ENCODE data around the gene ATP1A3. TPM values are rescaled to one million over a fixed set of nuclear protein-coding genes. Genes with fewer than 3 reads are reported as not detected.
A peak's percentile ranks its signal among the peaks of the same experiment; 100 is the strongest.
"Not testable (repeated sequence)": the region's sequence is repeated elsewhere in the genome, so short reads cannot be mapped to it uniquely, and the experiment has no call there.

ATP1A3 gene
- total RNA-seq, 1 donor from 2014 or later, result 416 TPM

DNA sequence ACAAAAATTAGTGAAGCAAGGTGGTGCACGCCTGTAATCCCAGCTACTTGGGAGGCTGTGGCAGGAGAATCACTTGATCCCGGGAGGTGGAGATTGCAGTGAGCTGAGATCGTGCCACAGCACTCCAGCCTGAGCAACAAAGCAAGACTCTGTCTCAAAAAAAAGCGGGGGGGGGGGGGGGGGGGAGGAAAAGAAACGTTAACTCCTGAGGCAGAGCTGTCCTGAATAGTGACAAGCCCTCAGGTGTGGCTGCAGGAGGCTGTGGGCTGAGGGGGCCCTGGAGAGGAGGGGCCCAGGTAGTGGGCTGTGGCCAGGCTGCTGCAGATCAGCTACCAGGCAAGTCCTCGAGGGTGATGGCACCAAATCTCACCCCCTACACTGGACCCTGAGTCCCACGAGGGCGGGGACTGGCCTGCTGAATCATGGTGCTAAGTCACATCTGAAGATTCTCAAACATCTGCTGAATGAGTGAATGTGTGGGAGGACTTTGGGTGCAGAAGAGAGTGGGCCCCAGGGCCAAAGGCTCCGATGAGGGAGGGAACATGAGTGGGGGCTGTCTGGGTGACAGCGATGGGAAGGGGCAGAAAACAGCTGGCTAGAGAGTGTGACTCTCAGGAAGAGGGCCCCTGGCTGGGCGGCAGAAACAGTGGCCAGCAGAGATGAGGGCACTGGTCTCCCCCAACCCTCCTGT, 24.6 kb upstream of the ATP1A3 start:
- intact Hi-C loops (cut with micrococcal nuclease), result no loop called here
- ATAC-seq, result no peak
- no peak for DNase-seq

- intact Hi-C loops (cut with micrococcal nuclease), result no loop called here
- no peak for ATAC-seq
- DNase-seq, result no peak
Observed at GRCh38 chr19:42017040-42017439, 23.0 kb upstream of the ATP1A3 start.

DNA sequence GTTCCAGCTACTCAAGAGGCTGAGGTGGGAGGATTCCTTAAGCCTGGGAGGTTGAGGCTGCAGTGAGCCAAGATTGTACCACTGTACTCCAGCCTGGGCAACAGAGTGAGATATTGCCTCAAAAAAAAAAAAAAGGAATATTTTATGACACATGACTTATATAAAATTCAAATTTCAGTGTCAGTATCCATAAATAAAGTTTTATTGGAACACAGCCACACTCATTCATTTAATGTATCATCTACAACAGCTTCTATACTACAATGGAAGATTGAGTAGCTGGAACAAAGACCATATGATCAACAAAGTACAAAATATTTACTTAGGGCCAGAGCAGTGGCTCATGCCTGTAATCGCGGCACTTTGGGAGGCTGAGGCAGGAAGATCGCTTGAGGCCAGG, 18.7 kb upstream of the ATP1A3 start:
- ATAC-seq; intact Hi-C loops (cut with micrococcal nuclease); DNase-seq: not testable (repeated sequence)

- ATAC-seq (no peak), DNase-seq (no peak)
- intact Hi-C loops (cut with micrococcal nuclease), result no loop called here
Observed at GRCh38 chr19:42010245-42011126, 16.5 kb upstream of the ATP1A3 start.

DNA sequence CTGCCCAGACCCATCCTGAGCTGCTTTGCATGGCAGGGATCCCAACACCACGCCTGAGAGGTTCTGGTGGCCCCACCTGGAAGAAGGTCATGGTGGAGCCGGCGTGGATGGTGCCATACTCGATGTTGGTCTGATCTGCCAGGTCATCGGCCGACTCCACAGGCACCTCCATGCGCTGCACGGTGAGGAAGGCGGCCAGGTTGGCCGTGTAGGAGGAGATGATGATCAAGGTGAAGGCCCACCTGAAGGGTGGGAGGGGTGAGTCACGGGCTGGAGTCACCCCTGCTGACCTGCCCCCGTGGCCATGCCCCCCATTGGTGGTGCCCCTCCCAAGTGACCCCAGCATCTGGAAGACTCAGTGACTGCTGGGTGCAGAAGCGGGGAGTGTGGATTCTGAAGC, 12.5 kb upstream of the ATP1A3 start:
- no peak for ATAC-seq
- intact Hi-C loops (cut with micrococcal nuclease), result no loop called here
- DNase-seq, result no peak

GRCh38 chr19:42005504-42005903, 11.5 kb upstream of the ATP1A3 start:
- intact Hi-C loops (cut with micrococcal nuclease), result no loop called here
- no peak for ATAC-seq
- DNase-seq, result no peak

- intact Hi-C loops (cut with micrococcal nuclease), result no loop called here
- DNase-seq (peak; percentile 20), ATAC-seq (no peak)
Observed at GRCh38 chr19:42003506-42004294, 9.7 kb upstream of the ATP1A3 start.

DNA sequence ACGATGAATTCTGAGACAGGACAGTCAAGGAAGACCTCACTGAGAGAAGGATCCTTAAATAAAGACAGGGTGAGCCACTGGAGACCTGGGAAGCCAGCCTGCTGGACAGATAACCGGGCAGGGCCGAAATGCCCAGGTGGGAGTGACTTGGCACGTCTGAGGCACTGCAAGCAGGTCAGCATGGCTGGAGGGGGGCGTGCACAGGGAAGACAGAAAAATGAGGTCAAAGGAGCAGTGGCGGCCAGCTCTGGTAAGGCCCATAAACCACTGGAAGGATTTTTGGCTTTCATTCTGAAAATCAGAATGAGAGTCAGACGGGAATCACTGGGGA, 5.8 kb upstream of the ATP1A3 start:
- ATAC-seq (no peak), DNase-seq (peak; percentile 22)
- intact Hi-C loops (cut with micrococcal nuclease), result no loop called here

GRCh38 chr19:41999071-41999877, 5.2 kb upstream of the ATP1A3 start:
- intact Hi-C loops (cut with micrococcal nuclease), result no loop called here

GRCh38 chr19:41998246-41999020, 4.4 kb upstream of the ATP1A3 start:
- peak; percentile 73 for DNase-seq

More at GRCh38 chr19:41999071-41999877, 5.2 kb upstream of the ATP1A3 start:
- ATAC-seq (no peak), DNase-seq (peak; percentile 13)

GRCh38 chr19:41997851-41998229, 3.8 kb upstream of the ATP1A3 start:
- intact Hi-C loops (cut with micrococcal nuclease), result no loop called here
- DNase-seq (no peak), ATAC-seq (no peak)

More at GRCh38 chr19:41998246-41999020, 4.4 kb upstream of the ATP1A3 start:
- intact Hi-C loops (cut with micrococcal nuclease), result no loop called here
- ATAC-seq, result peak; percentile 14

DNA sequence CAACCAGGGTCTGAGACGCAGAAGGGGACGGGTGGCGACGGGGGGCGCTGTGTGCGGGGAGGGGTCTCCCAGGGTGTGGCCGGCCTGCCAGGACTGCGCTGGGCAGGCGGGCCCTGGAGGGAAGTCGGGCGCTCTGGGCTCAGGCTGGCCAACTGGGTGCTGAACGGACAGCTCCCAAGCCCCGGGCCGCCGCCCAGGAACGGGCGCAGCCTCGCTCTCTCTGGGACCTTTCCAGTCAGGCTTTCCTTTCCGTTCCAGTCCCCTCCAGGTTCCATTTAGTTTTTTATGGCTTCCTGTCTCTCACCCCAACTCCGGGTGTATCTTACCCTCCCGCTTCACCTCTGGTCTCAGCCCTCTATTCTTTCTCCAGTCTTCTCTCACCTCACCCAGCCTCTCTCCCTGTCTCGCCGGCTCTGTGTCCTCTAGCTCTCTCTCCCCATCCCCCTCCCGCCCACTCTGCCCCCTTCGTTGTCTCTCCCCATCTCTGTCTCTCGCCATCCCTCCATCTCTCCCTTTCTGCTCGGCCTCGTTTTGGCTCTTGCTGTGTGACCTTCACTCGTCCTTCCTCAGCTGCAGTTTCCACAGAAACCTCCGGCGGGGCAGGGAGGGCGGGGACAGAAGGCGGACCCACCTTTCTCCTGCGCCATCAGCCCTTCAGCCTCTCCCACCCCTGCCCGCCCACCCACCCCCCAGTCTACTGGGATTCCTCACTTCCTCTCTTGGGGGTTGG, 3.3 kb upstream of the ATP1A3 start:
- intact Hi-C loops (cut with micrococcal nuclease), result no loop called here
- ATAC-seq (peak; percentile 24), DNase-seq (peak; percentile 78)

DNA sequence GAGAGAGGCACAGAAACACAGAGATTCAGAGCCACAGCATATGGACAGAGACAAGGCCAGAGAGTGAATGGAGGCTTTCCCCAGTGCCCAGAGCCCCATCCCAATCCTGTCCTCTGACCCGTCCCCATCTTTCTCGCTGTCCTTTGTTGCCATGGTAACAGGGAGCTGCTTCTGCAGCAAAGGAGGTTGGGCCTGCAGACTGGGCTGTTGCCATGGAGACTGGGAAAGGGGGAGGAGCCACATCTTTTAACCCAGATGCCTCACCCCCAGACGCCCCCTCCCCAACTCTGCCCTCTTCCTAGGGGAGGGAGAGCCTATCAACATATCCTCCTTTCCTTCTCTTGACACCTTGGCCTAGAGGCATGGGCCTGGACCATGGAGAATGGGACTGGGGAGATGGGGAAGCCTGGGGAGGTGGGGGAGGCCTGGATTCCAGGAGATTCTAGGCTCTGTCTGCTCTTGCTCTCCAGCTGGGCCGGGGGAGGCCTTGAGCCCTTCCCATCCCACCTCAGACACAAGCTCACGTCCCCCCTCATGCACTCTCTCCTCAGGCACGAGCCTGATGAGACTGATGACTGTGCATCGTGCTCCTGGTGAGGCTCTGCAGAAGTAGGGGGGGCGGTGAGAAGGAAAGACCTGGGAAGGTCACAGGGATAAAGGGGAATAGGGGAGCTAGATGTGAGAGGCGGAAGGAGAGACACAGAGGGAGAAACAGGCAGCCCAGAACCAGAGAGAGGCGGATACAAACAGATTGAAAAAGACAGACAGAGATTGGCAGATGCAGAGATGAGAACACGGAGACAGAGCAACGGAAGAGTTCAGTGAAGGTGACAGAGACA, 2.1 kb upstream of the ATP1A3 start:
- peak; percentile 10 for DNase-seq
- intact Hi-C loops (cut with micrococcal nuclease), result no loop called here
- ATAC-seq, result no peak

GRCh38 chr19:41994994-41995958, 1.2 kb upstream of the ATP1A3 start:
- intact Hi-C loops (cut with micrococcal nuclease), result no loop called here

DNA sequence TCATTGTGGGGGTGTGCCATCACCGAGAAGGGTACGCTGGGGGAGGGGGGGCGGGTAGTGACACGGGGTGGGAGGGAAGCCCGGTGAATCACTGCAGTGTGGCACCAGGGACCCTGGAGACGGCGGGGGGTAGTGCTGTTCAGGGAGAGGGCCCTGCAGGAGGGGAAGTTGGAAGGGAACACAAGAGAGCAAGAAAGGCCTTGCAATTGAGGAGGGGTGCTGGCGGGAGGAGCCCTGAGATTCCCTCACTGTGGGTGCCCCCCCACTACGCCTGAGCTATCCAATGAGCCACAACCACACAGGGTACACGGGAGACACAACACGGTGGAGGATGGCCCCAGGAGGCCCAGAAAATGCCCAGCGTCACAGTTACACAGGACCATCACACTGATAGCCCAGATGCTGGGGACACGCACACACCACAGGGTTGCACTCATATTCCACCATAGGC, 516 bp upstream of the ATP1A3 start:
- intact Hi-C loops (cut with micrococcal nuclease), result no loop called here
- ATAC-seq, result no peak
- no peak for DNase-seq

More at GRCh38 chr19:41994994-41995958, 1.2 kb upstream of the ATP1A3 start:
- no peak for ATAC-seq
- DNase-seq, result peak; percentile 12

Measured in left ventricle myocardium superior (tissue), 1 donor.